ENCODE results near the gene CHST11. TPM values are rescaled to one million over a fixed set of nuclear protein-coding genes. Genes with fewer than 3 reads are reported as not detected.

CHST11 gene
- total RNA-seq, 1 experiment from 2014 or later = 1.1 TPM

GRCh38 chr12:104534162-104534856 lies 77.6 kb downstream of the CHST11 start:
- Histone ChIP-seq H3K4me1 (ENCODE audit: insufficient read depth, low read length, poor library complexity, severe bottlenecking) (no peaks in the 10 kb centered on the region), H3K9me3 (ENCODE audit: low read depth, low read length, poor library complexity, severe bottlenecking) (no peaks in the 10 kb centered on the region), H3K36me3 (ENCODE audit: insufficient read depth, low read length, poor library complexity, severe bottlenecking) (no peaks in the 10 kb centered on the region), H3K4me3 (ENCODE audit: low read depth, low read length, poor library complexity, severe bottlenecking) (no peak overlapping the region), H3K27ac (ENCODE audit: low read depth, low read length, poor library complexity, severe bottlenecking) (no peak overlapping the region), H3K27me3 (replicated peaks; ENCODE audit: insufficient read depth, low read depth, low read length, poor library complexity) (no peaks in the 10 kb centered on the region)
- no TSS peak for BruUV-seq (replicated peaks)
- TF ChIP-seq CTCF (conservative IDR thresholded peaks at IDR 0.05; ENCODE audit: low read depth, low read length) = no peak
- no peak for TF ChIP-seq EZH2 (IDR thresholded peaks at IDR 0.05; ENCODE audit: borderline replicate concordance, low read depth, low read length, poor library complexity, severe bottlenecking)
- ChIA-PET POLR2A (ENCODE audit: low non-redundant PET) (no interaction called here), CTCF (no interaction called here)
- DNase-seq (ENCODE audit: low spot score) = no peak
- intact Hi-C loops (cut with micrococcal nuclease; ENCODE audit: unreplicated experiment) = no loop called here

DNA sequence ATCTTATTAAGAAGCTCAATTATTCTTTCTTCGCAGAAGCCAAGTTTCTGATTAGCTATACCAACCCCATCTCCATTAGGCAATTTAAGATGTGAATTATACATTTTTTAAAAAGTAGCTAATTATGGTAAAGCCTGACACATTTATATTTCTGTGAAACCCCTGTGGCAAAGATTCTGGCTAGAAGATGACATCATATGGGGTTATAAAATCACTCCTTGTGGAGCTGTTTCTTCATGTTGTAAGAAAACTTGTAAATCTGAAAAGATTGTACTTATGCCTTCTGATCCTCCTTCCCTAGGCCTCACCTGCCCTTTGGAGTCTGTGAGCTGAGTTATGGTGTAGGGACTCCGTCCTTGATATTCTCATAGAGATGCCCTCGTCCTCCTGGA lies 78.1 kb downstream of the CHST11 start:
- H3K4me3 ChIP-seq (ENCODE audit: low read depth, low read length, poor library complexity, severe bottlenecking) = no peak overlapping the region
- TF ChIP-seq EZH2 (IDR thresholded peaks at IDR 0.05; ENCODE audit: borderline replicate concordance, low read depth, low read length, poor library complexity, severe bottlenecking) = no peak
- TF ChIP-seq CTCF (conservative IDR thresholded peaks at IDR 0.05; ENCODE audit: low read depth, low read length) = no peak
- H3K9me3 ChIP-seq (ENCODE audit: low read depth, low read length, poor library complexity, severe bottlenecking) = no peaks in the 10 kb centered on the region
- intact Hi-C loops (cut with micrococcal nuclease; ENCODE audit: unreplicated experiment) = no loop called here
- BruUV-seq (replicated peaks) = no TSS peak
- H3K36me3 ChIP-seq (ENCODE audit: insufficient read depth, low read length, poor library complexity, severe bottlenecking) = no peaks in the 10 kb centered on the region
- H3K4me1 ChIP-seq (ENCODE audit: insufficient read depth, low read length, poor library complexity, severe bottlenecking) = no peaks in the 10 kb centered on the region
- no peak overlapping the region for H3K27ac ChIP-seq (ENCODE audit: low read depth, low read length, poor library complexity, severe bottlenecking)
- POLR2A ChIA-PET (ENCODE audit: low non-redundant PET) = no interaction called here
- no peak for DNase-seq (ENCODE audit: low spot score)
- no peaks in the 10 kb centered on the region for H3K27me3 ChIP-seq (replicated peaks; ENCODE audit: insufficient read depth, low read depth, low read length, poor library complexity)
- CTCF ChIA-PET = no interaction called here

DNA sequence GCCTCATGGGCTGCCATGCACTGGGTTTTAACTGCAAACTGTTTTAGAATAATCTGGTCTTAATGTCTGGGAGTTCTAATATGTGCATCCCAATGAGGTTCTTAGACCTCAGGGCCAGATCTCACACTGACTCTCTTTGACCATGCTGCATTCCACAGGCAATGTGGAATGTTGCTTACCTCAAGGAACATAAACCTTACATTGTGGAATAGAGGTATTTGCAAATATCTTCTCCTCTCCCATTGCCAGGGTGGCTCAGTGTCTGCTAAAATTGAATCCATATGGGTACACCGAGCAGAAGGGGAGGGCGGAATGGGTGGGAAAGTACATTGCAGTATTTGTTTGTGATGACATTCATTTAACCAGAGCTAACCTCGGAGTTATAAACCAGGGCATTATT lies 78.6 kb downstream of the CHST11 start:
- Histone ChIP-seq H3K27me3 (replicated peaks; ENCODE audit: insufficient read depth, low read depth, low read length, poor library complexity) (no peaks in the 10 kb centered on the region), H3K4me3 (ENCODE audit: low read depth, low read length, poor library complexity, severe bottlenecking) (no peak overlapping the region), H3K36me3 (ENCODE audit: insufficient read depth, low read length, poor library complexity, severe bottlenecking) (no peaks in the 10 kb centered on the region), H3K4me1 (ENCODE audit: insufficient read depth, low read length, poor library complexity, severe bottlenecking) (no peaks in the 10 kb centered on the region), H3K27ac (ENCODE audit: low read depth, low read length, poor library complexity, severe bottlenecking) (no peak overlapping the region), H3K9me3 (ENCODE audit: low read depth, low read length, poor library complexity, severe bottlenecking) (no peaks in the 10 kb centered on the region)
- intact Hi-C loops (cut with micrococcal nuclease; ENCODE audit: unreplicated experiment) = no loop called here
- TF ChIP-seq CTCF (conservative IDR thresholded peaks at IDR 0.05; ENCODE audit: low read depth, low read length) (no peak), EZH2 (IDR thresholded peaks at IDR 0.05; ENCODE audit: borderline replicate concordance, low read depth, low read length, poor library complexity, severe bottlenecking) (no peak)
- no TSS peak for BruUV-seq (replicated peaks)
- ChIA-PET POLR2A (ENCODE audit: low non-redundant PET) (no interaction called here), CTCF (no interaction called here)
- DNase-seq (ENCODE audit: low spot score) = no peak

Data from A673 (cell line).